SH-SY5Y (cell line): ENCODE results near the gene KSR1.

Experiments used
- GATA2 ChIP-seq: IDR thresholded peaks from 2 replicates; pipeline ENCODE4 v1.6.1; 2011; ENCODE audit warnings: mild to moderate bottlenecking, low read depth, low read length
- GATA3 ChIP-seq: IDR thresholded peaks from 2 replicates; pipeline ENCODE4 v1.6.1; 2011; ENCODE audit warnings: low read depth, mild to moderate bottlenecking, low read length, moderate library complexity

Gene KSR1

DNA sequence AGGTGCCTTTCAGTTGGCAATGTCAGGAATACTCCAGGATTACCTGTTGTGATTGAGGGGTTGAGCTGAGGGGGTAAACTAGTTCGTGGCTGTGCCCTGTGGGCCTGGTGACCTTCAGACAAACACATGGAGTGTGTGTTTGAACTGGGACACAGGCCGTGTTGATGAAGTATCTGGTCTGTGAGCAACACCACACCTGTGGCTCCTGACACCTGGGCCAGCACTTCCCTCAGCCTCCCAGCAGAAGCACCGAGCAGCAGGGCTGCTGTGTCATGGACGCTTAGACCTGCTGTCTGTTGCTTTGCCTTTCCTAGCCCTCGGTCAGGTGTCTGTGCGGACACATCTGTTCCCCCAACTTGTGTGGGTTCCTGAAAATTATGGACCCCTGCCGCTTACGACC is 82.9 kb downstream of the KSR1 start:
- TF ChIP-seq GATA3 (no peak), GATA2 (no peak)

- no peak for TF ChIP-seq GATA3
- TF ChIP-seq GATA2: no peak
These were observed 83.6 kb downstream of the KSR1 start for GRCh38 chr17:27539794-27540317.

DNA sequence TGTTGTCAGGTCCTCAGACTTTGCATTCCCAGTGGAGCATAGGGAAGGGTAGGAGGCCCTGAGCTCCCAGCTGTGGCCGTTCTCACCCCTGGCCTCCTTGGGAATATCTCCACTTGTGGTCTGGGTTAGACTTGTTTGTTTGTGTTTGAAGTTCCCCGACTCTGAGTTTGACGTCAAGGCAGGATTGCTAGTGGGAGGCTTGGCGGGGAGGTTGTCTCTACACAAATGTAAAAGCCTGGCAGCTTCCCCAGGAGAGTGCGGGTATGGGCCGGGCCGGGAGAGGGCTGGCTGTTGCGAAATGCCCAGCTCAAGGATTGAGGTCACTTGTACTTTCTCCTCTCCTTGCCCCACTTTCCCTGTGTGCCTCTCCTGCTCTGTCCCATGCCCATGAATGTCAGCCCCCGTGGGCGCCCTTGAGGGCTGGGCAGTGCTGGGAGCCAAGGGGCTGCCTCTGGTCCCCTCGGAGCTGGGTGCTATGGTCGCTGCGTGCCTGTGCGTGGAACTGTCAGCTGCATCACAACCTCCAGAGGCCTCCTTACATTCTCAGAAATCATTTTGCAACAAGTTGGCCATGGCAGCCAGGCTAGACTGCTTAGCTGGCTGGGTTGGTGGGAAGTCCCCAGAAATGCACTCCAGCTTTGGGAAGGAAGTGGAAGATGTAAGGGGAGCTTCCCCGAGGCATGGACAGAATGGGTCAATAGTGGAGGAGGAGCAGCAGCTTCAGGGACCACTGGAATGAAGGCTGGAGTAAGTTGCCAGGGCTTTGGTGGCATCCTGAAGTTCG is 84.3 kb downstream of the KSR1 start:
- TF ChIP-seq GATA2: no peak
- no peak for TF ChIP-seq GATA3

GRCh38 chr17:27541301-27542023 is 85.2 kb downstream of the KSR1 start:
- TF ChIP-seq GATA3 (no peak), GATA2 (no peak)

DNA sequence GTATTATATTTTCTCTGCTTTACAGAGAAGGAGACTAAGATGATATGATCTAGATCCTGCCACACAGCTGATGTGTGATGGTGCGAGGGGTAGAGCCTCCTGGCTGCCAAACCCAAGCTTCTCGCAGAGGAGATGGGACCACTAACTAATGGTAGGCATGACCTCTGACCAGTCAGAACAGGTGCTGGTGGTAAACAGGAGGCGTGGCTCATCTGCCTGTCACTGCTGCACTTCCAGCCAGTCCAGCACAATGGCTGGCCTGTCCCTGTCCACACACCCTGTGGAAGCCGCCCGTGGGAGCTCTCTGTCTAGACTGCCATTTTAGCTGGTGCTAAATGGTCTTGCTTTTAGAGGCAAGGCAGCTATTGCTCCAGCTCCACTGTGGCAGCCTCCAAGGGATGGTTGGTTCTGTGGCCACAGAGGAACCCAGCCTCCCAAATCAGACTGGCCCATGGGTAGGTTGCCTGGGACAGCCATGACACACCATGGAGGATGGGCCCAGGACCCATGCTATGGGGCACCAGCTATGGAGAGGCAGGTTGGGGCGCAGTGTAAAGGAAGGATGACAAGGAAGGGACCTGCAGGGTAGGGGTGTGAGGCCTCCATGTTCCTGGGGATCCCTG is 86.7 kb downstream of the KSR1 start:
- no peak for TF ChIP-seq GATA3
- TF ChIP-seq GATA2: no peak

- TF ChIP-seq GATA3 (no peak), GATA2 (no peak)
These were observed 87.2 kb downstream of the KSR1 start for GRCh38 chr17:27543464-27543856.

- TF ChIP-seq GATA3 (no peak), GATA2 (no peak)
These were observed 87.7 kb downstream of the KSR1 start for GRCh38 chr17:27543958-27544349.

- no peak for TF ChIP-seq GATA2
- no peak for TF ChIP-seq GATA3
These were observed 88.3 kb downstream of the KSR1 start for GRCh38 chr17:27544350-27545131.

DNA sequence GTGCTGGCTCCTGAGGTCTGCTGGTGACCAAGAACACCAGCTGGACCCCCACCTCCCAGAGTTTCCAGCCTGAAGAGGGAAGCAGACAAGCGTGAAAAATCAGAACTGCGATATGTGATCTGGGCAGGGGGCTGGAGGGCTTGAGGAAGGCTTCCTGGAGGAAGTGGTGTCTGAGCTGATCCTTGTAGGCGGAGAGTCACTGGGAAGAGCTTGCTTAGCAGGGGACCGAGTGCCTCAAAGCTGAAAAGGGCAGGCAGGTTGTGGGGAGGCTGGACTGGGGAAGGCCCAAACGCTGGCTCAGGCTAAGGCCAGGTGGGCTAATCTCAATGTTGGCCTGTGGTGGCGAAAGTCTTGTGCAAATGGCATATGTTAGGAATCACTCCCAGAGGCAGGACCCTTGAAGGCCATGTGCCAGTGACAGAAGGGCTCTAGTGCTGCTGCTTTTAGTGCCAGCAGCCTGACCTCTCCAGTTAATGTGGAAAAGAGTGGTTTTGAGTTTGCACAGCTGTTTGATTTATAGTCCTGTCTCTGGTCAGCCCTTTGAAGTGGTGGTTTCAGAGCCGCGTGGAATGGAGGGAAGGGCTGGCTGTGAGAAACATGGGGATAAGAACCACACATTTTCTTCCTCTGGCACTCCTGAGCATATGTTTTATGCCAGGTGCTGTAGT is 89.4 kb downstream of the KSR1 start:
- TF ChIP-seq GATA3: no peak
- TF ChIP-seq GATA2: no peak

DNA sequence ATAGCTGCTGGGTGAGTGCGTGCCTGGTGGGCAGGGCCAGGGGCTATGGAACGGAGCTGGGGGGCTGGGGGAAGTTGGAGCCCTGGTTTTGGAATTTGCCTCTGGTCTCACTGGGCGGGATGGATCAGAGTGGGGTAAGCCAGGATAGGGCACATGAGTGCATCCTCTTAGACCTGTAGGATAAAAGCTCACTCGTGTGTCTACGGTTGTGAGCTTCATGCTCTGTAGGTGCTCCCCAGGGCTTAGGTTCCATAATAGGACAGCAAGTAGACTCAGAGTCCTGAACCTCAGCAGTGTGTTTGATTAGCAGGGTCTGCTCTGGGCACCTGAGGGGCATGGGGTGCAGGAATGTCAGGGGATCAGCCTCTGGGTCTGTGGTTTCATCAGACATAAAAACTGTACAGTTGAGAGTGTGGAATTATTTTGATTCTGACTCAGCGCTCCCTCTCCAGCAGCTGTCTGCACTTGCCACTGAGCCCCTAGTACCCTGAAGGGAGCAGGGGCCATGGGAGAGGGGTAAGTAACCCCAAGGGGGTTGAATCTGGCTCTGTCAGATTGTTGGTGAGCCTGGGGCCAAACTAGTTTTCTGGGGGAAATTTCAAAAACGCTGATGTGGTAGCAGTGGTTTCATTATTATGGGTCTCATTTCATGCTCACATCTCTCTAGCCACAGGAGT is 90.5 kb downstream of the KSR1 start:
- no peak for TF ChIP-seq GATA3
- no peak for TF ChIP-seq GATA2

DNA sequence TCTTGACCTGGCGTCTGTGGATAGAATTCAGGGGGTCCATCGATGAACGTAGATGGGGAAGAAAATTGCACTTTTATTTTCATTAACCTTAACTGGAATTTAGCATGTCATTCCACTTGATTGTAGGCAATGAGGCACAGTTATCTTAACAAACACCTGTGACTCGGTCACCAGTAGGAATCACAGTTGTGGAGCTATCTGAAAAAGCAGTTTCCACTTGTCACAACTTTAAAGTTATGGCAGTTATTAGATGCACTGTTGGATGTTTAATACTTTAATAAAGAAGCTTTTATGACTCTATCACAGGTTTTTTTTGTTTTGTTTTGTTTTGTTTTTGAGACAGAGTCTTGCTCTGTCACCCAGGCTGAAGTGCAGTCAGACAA is 91.0 kb downstream of the KSR1 start:
- TF ChIP-seq GATA2 (no peak), GATA3 (no peak)

DNA sequence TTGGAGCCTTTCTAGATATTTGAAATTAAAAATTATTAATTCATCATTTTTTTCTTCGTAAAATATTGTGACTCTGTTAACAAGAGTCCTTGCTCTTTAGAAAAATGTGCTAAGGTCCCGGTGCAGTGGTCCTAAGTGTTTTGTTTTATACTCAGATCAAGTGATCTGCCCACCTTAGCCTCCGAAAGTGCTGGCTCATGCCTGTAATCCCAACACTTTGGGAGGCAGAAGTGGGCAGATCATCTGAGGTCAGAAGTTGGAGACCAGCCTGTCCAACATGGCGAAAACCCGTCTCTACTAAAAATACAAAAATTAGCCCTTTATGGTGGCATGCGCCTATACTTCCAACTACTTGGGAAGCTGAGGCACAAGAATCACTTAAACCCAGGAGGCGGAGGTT is 92.1 kb downstream of the KSR1 start:
- TF ChIP-seq GATA2: no peak
- no peak for TF ChIP-seq GATA3

- no peak for TF ChIP-seq GATA2
- TF ChIP-seq GATA3: no peak
These were observed 93.1 kb downstream of the KSR1 start for GRCh38 chr17:27549251-27549893.

GRCh38 chr17:27550291-27550930 is 94.2 kb downstream of the KSR1 start:
- no peak for TF ChIP-seq GATA3
- TF ChIP-seq GATA2: no peak
